ENCODE data around the gene KLRK1.
"Not testable (repeated sequence)": the region's sequence is repeated elsewhere in the genome, so short reads cannot be mapped to it uniquely, and the experiment has no call there.

KLRK1 gene

GRCh38 chr12:10397296-10397695, 7.5 kb upstream of the KLRK1 start:
- POLR2A ChIA-PET: no interaction called here

GRCh38 chr12:10396176-10396575, 6.3 kb upstream of the KLRK1 start:
- H3K4me3 ChIP-seq (ENCODE audit: low read depth, low read length); POLR2A ChIA-PET; H3K9me3 ChIP-seq (ENCODE audit: control insufficient read depth, insufficient read depth, low read depth, low read length); H3K27ac ChIP-seq (ENCODE audit: extremely low read depth, low read depth, low read length); H3K36me3 ChIP-seq (ENCODE audit: control insufficient read depth in 2 of 2, insufficient read depth in 1 of 2, low read length in 2 of 2); CTCF ChIA-PET: not testable (repeated sequence)
- peaks cover 19% of the 10 kb centered on the region for H3K4me1 ChIP-seq (ENCODE audit: control insufficient read depth, insufficient read depth, low read length)

More at GRCh38 chr12:10397296-10397695, 7.5 kb upstream of the KLRK1 start:
- no peaks in the 10 kb centered on the region for H3K36me3 ChIP-seq (ENCODE audit: control insufficient read depth in 2 of 2, insufficient read depth in 1 of 2, low read length in 2 of 2)
- CTCF ChIA-PET: interaction anchor here (0.7 kb wide), 1 partner anchor 133 kb away, joined by 3 read pairs; no protein-coding TSS in a partner anchor
- H3K27ac ChIP-seq (ENCODE audit: extremely low read depth, low read depth, low read length): no peak overlapping the region
- TF ChIP-seq ZFHX2 (tag by site-specific recombination; conservative IDR thresholded peaks at IDR 0.05) (no peak), YY1 (tag by site-specific recombination; IDR thresholded peaks at IDR 0.05) (no peak), TRIM28 (IDR thresholded peaks at IDR 0.05; ENCODE audit: borderline replicate concordance, low read length) (no peak)
- no peaks in the 10 kb centered on the region for H3K9me3 ChIP-seq (ENCODE audit: control insufficient read depth, insufficient read depth, low read depth, low read length)
- H3K4me1 ChIP-seq (ENCODE audit: control insufficient read depth, insufficient read depth, low read length): peaks cover 13% of the 10 kb centered on the region
- H3K4me3 ChIP-seq (ENCODE audit: low read depth, low read length): no peak overlapping the region

- Histone ChIP-seq H3K36me3 (ENCODE audit: control insufficient read depth in 2 of 2, insufficient read depth in 1 of 2, low read length in 2 of 2) (no peaks in the 10 kb centered on the region), H3K9me3 (ENCODE audit: control insufficient read depth, insufficient read depth, low read depth, low read length) (no peaks in the 10 kb centered on the region), H3K4me3 (ENCODE audit: low read depth, low read length) (no peak overlapping the region), H3K4me1 (ENCODE audit: control insufficient read depth, insufficient read depth, low read length) (peaks cover 19% of the 10 kb centered on the region), H3K27ac (ENCODE audit: extremely low read depth, low read depth, low read length) (peak overlapping the region; percentile 53)
- CTCF ChIA-PET: interaction anchor here (0.8 kb wide), 1 partner anchor 16 kb away, joined by 3 read pairs; no protein-coding TSS in a partner anchor
- POLR2A ChIA-PET: interaction anchor here (1.3 kb wide), 1 partner anchor 11 kb away, joined by 3 read pairs; no protein-coding TSS in a partner anchor
- TF ChIP-seq ZNF785 (tag by site-specific recombination; IDR thresholded peaks at IDR 0.05) (no peak), ZIC2 (tag by site-specific recombination; IDR thresholded peaks at IDR 0.05) (peak; percentile 46; the same call in 1 of the 2 replicates), ZNF501 (tag by site-specific recombination; IDR thresholded peaks at IDR 0.05) (no peak), ZNF558 (tag by site-specific recombination; IDR thresholded peaks at IDR 0.05) (no peak), TRIM28 (IDR thresholded peaks at IDR 0.05; ENCODE audit: borderline replicate concordance, low read length) (0 out of 2 replicates have a peak, but pooled peaks have one; percentile 19), KLF10 (tag by site-specific recombination; IDR thresholded peaks at IDR 0.05) (no peak), ZNF416 (tag by site-specific recombination; IDR thresholded peaks at IDR 0.05) (no peak), ZNF26 (tag by site-specific recombination; IDR thresholded peaks at IDR 0.05) (no peak), YY1 (tag by site-specific recombination; IDR thresholded peaks at IDR 0.05) (no peak), ZNF623 (tag by site-specific recombination; IDR thresholded peaks at IDR 0.05) (no peak), IKZF3 (tag by site-specific recombination; IDR thresholded peaks at IDR 0.05) (peak; percentile 69; the same call in 1 of the 2 replicates), ZNF701 (tag by site-specific recombination; IDR thresholded peaks at IDR 0.05) (no peak), ZNF510 (tag by site-specific recombination; IDR thresholded peaks at IDR 0.05; ENCODE audit: insufficient replicate concordance) (no peak), WT1 (tag by site-specific recombination; IDR thresholded peaks at IDR 0.05) (no peak), ZNF600 (tag by site-specific recombination; IDR thresholded peaks at IDR 0.05) (peak; percentile 80), ZNF354C (tag by site-specific recombination; IDR thresholded peaks at IDR 0.05; ENCODE audit: borderline replicate concordance, low read depth) (no peak)
- TF ChIP-seq, protein P1, sequence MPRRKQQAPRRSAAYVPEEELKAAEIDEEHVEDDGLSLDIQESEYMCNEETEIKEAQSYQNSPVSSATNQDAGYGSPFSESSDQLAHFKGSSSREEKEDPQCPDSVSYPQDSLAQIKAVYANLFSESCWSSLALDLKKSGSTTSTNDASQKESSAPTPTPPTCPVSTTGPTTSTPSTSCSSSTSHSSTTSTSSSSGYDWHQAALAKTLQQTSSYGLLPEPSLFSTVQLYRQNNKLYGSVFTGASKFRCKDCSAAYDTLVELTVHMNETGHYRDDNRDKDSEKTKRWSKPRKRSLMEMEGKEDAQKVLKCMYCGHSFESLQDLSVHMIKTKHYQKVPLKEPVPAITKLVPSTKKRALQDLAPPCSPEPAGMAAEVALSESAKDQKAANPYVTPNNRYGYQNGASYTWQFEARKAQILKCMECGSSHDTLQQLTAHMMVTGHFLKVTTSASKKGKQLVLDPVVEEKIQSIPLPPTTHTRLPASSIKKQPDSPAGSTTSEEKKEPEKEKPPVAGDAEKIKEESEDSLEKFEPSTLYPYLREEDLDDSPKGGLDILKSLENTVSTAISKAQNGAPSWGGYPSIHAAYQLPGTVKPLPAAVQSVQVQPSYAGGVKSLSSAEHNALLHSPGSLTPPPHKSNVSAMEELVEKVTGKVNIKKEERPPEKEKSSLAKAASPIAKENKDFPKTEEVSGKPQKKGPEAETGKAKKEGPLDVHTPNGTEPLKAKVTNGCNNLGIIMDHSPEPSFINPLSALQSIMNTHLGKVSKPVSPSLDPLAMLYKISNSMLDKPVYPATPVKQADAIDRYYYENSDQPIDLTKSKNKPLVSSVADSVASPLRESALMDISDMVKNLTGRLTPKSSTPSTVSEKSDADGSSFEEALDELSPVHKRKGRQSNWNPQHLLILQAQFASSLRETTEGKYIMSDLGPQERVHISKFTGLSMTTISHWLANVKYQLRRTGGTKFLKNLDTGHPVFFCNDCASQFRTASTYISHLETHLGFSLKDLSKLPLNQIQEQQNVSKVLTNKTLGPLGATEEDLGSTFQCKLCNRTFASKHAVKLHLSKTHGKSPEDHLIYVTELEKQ (tag by site-specific recombination; IDR thresholded peaks at IDR 0.05; ENCODE audit: borderline replicate concordance): no peak
- TF ChIP-seq, protein P2, sequence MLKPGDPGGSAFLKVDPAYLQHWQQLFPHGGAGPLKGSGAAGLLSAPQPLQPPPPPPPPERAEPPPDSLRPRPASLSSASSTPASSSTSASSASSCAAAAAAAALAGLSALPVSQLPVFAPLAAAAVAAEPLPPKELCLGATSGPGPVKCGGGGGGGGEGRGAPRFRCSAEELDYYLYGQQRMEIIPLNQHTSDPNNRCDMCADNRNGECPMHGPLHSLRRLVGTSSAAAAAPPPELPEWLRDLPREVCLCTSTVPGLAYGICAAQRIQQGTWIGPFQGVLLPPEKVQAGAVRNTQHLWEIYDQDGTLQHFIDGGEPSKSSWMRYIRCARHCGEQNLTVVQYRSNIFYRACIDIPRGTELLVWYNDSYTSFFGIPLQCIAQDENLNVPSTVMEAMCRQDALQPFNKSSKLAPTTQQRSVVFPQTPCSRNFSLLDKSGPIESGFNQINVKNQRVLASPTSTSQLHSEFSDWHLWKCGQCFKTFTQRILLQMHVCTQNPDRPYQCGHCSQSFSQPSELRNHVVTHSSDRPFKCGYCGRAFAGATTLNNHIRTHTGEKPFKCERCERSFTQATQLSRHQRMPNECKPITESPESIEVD (tag by site-specific recombination; IDR thresholded peaks at IDR 0.05): peak; percentile 95
- TF ChIP-seq, protein P3, sequence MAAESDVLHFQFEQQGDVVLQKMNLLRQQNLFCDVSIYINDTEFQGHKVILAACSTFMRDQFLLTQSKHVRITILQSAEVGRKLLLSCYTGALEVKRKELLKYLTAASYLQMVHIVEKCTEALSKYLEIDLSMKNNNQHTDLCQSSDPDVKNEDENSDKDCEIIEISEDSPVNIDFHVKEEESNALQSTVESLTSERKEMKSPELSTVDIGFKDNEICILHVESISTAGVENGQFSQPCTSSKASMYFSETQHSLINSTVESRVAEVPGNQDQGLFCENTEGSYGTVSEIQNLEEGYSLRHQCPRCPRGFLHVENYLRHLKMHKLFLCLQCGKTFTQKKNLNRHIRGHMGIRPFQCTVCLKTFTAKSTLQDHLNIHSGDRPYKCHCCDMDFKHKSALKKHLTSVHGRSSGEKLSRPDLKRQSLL (tag by site-specific recombination; IDR thresholded peaks at IDR 0.05): 0 out of 2 replicates have a peak, but pooled peaks have one; percentile 42
- TF ChIP-seq, protein P4, sequence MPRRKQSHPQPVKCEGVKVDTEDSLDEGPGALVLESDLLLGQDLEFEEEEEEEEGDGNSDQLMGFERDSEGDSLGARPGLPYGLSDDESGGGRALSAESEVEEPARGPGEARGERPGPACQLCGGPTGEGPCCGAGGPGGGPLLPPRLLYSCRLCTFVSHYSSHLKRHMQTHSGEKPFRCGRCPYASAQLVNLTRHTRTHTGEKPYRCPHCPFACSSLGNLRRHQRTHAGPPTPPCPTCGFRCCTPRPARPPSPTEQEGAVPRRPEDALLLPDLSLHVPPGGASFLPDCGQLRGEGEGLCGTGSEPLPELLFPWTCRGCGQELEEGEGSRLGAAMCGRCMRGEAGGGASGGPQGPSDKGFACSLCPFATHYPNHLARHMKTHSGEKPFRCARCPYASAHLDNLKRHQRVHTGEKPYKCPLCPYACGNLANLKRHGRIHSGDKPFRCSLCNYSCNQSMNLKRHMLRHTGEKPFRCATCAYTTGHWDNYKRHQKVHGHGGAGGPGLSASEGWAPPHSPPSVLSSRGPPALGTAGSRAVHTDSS (tag by site-specific recombination; IDR thresholded peaks at IDR 0.05): no peak
These were observed 5.7 kb upstream of the KLRK1 start for GRCh38 chr12:10395390-10395998.

Data from HEK293 (cell line).